Endothelial cell of umbilical vein (primary cell): Measurements from ENCODE around the gene CCR4. TPM values are rescaled to one million over a fixed set of nuclear protein-coding genes. Genes with fewer than 3 reads are reported as not detected.

Source experiments
- BruUV-seq: library from RNA; stranded (reverse); fragments of 400-500 nt; replicated peaks from 2 replicates; lab custom pipeline; 2021; lab: Mats Ljungman, UMichigan
- CTCF ChIA-PET: fragments of 300-600, 350-600 bp; sonication (Branson Sonifier 250); formaldehyde crosslinking; loops from one replicate; lab custom pipeline; 2021; ENCODE audit warnings: antibody characterized with exemption, inconsistent platforms; lab: Charles Lee
- POLR2A ChIA-PET: fragments of 300-600, 350-600 bp; sonication (Branson Sonifier 250); formaldehyde crosslinking; loops from one replicate; lab custom pipeline; 2021; ENCODE audit warnings: antibody characterized with exemption, inconsistent platforms; lab: Charles Lee
- DNase-seq: peaks from one replicate; pipeline ENCODE4 v3.0.0-alpha.2; 2011; ENCODE audit warnings: low read depth, low spot score
- FAIRE-seq: peaks from 2 replicates; lab custom pipeline; 2011; peaks lifted over from hg19 to GRCh38; lab: Jason Lieb, UNC
- H2AFZ ChIP-seq: 2 replicates; pipeline ENCODE4 v1.6.0; 2012; ENCODE audit warnings: low read depth, low read length, control low read depth, inconsistent platforms
- H3K27ac ChIP-seq: 2 replicates; pipeline ENCODE4 v1.5.1; 2011; ENCODE audit warnings: low read depth, mild to moderate bottlenecking, control low read depth, low read length, moderate library complexity; ENCODE audit not compliant: insufficient read depth
- H3K27me3 ChIP-seq, 2 experiments: 2 replicates each; pipeline versions ENCODE4 v1.6.0 to v1.6.1; 2011; ENCODE audit warnings: low read length in 2 of 2, mixed read lengths in 1 of 2; ENCODE audit not compliant: control insufficient read depth in 2 of 2, insufficient read depth in 2 of 2
- H3K36me3 ChIP-seq, 2 experiments: 2 replicates in 1 of 2; 3 replicates in 1 of 2; pipeline ENCODE4 v1.5.1; 2011; ENCODE audit warnings: low read length in 2 of 2, mild to moderate bottlenecking in 1 of 2, moderate library complexity in 1 of 2; ENCODE audit not compliant: control insufficient read depth in 2 of 2, insufficient read depth in 2 of 2; ENCODE audit errors: extremely low read depth in 1 of 2
- H3K4me1 ChIP-seq: 3 replicates; pipeline ENCODE4 v1.5.1; 2011; ENCODE audit warnings: mild to moderate bottlenecking, low read length; ENCODE audit not compliant: control insufficient read depth, insufficient read depth; ENCODE audit errors: extremely low read depth
- H3K4me2 ChIP-seq: 2 replicates; pipeline ENCODE4 v1.6.1; 2011; ENCODE audit warnings: low read length, control low read depth, mixed read lengths; ENCODE audit not compliant: insufficient read depth
- H3K4me3 ChIP-seq, 3 experiments: fragments of 200-600 bp in 1 of 3; sonication (generic), shearing (Covaris generic) in 1 of 3; replicated peaks in 1 of 3; 2 replicates each; pipeline ENCODE4 v1.5.1; 2011 to 2016; ENCODE audit warnings: control low read depth in 3 of 3, low read length in 3 of 3, mild to moderate bottlenecking in 2 of 3, inconsistent platforms in 1 of 3, low read depth in 1 of 3, moderate library complexity in 1 of 3; ENCODE audit not compliant: insufficient read depth in 1 of 3
- H3K79me2 ChIP-seq: 2 replicates; pipeline ENCODE4 v1.6.0; 2012; ENCODE audit warnings: low read length, inconsistent platforms; ENCODE audit not compliant: control insufficient read depth, insufficient read depth
- H3K9ac ChIP-seq: replicated peaks from 2 replicates; pipeline ENCODE3; 2011; ENCODE audit warnings: low read length, control low read depth; ENCODE audit not compliant: insufficient read depth; ENCODE audit errors: extremely low read depth
- H3K9me1 ChIP-seq: replicated peaks from 3 replicates; pipeline ENCODE4 v1.6.0; 2011; ENCODE audit warnings: mild to moderate bottlenecking, low read length; ENCODE audit not compliant: control insufficient read depth, insufficient read depth; ENCODE audit errors: extremely low read depth
- H3K9me3 ChIP-seq: replicated peaks from 2 replicates; pipeline ENCODE4 v1.5.1; 2012; ENCODE audit warnings: low read length, inconsistent platforms; ENCODE audit not compliant: control insufficient read depth, insufficient read depth
- H4K20me1 ChIP-seq: replicated peaks from 2 replicates; pipeline ENCODE3; 2011; ENCODE audit warnings: mild to moderate bottlenecking, low read length; ENCODE audit not compliant: control insufficient read depth, insufficient read depth; ENCODE audit errors: extremely low read depth
- CTCF ChIP-seq, 2 donors: IDR thresholded peaks; 1 replicate in 1 of 2; 2 replicates in 1 of 2; pipeline ENCODE4 v1.5.1; 2011; ENCODE audit warnings: low read length in 2 of 2, mild to moderate bottlenecking in 2 of 2, moderate library complexity in 2 of 2, control low read depth in 1 of 2, inconsistent platforms in 1 of 2, low read depth in 1 of 2; ENCODE audit not compliant: insufficient read depth in 1 of 2; ENCODE audit errors: extremely low read depth in 1 of 2
- EZH2 ChIP-seq: IDR thresholded peaks from 2 replicates; pipeline ENCODE4 v1.6.1; 2012; ENCODE audit warnings: borderline replicate concordance, low read depth, mild to moderate bottlenecking, moderate library complexity, low read length, inconsistent platforms; ENCODE audit not compliant: severe bottlenecking
- FOS ChIP-seq: IDR thresholded peaks from 2 replicates; pipeline ENCODE4 v1.6.1; 2011; ENCODE audit warnings: mild to moderate bottlenecking, low read length, moderate library complexity, borderline replicate concordance; ENCODE audit not compliant: insufficient read depth
- GATA2 ChIP-seq: IDR thresholded peaks from 2 replicates; pipeline ENCODE4 v1.7.0; 2011; ENCODE audit warnings: low read depth, mild to moderate bottlenecking, moderate library complexity, mixed read lengths, low read length; ENCODE audit not compliant: insufficient read length, insufficient read depth
- JUN ChIP-seq: IDR thresholded peaks from 2 replicates; pipeline ENCODE4 v1.6.1; 2011; ENCODE audit warnings: borderline replicate concordance, low read depth; ENCODE audit not compliant: insufficient read length, insufficient read depth
- MAX ChIP-seq: IDR thresholded peaks from 2 replicates; pipeline ENCODE4 v1.6.1; 2011; ENCODE audit not compliant: insufficient read depth, insufficient read length
- POLR2AphosphoS5 ChIP-seq: IDR thresholded peaks from 2 replicates; pipeline ENCODE4 v1.6.1; 2012; ENCODE audit warnings: low read depth, mild to moderate bottlenecking, control low read depth, low read length, moderate library complexity; ENCODE audit not compliant: insufficient read depth
- dilution Hi-C: fragments of 300-500 bp; cut with MboI; formaldehyde crosslinking; loops from one replicate; pipeline ENCODE4 v1.15.0; 2019; ENCODE audit warnings: low sequenced_read_pairs; ENCODE audit not compliant: extremely low pct_ligation_motif_present
- intact Hi-C: fragments of 100-400 bp; cut with micrococcal nuclease; formaldehyde crosslinking; loops from one replicate; pipeline ENCODE4 v1.10.0; 2022
- polyA plus RNA-seq, 4 experiments: library from polyadenylated mRNA; depleted of rRNA in 3 of 4; stranded (reverse) in 3 of 4; unstranded in 1 of 4; fragments of >200 nt; gene quantifications; 2 replicates each; pipeline versions ENCODE4 v1.2.1 to v1.2.3, GENCODE V29; 2011 to 2012; ENCODE audit warnings: missing spikeins in 1 of 4
- total RNA-seq: library from RNA; stranded (reverse); gene quantifications from 2 replicates; pipeline ENCODE4 v1.2.3, GENCODE V29; 2021

Gene CCR4
- total and polyA plus RNA-seq, 2 donors (not counting 3 experiments of a cell fraction or from before 2014, with no cell fraction given) = not detected

- FAIRE-seq (no peak), DNase-seq (no peak)
- TF ChIP-seq CTCF (IDR thresholded peaks at IDR 0.05; ENCODE audit: extremely low read depth in 1 of 2, insufficient read depth in 1 of 2, low read depth in 1 of 2, low read length in 2 of 2) (no peak), POLR2AphosphoS5 (no peak), FOS (no peak), EZH2 (no peak), JUN (no peak), GATA2 (no peak), MAX (no peak)
- POLR2A ChIA-PET = no interaction called here
- Histone ChIP-seq H3K4me2 (no peak overlapping the region), H3K4me1 (no peaks in the 10 kb centered on the region), H3K27me3 (peaks cover 0 to 3% of the 10 kb centered on the region in 2 experiments), H4K20me1 (no peaks in the 10 kb centered on the region), H3K9me3 (no peaks in the 10 kb centered on the region), H3K79me2 (no peaks in the 10 kb centered on the region), H3K27ac (no peak overlapping the region), H3K4me3 (no peak overlapping the region), H3K36me3 (no peaks in the 10 kb centered on the region), H2AFZ (no peak overlapping the region), H3K9ac (no peak overlapping the region), H3K9me1 (no peaks in the 10 kb centered on the region)
- CTCF ChIA-PET = no interaction called here
- intact Hi-C loops (no loop called here), dilution Hi-C loops (no loop called here)
- BruUV-seq = no TSS peak
Measured at GRCh38 chr3:32958509-32958908, 7.1 kb downstream of the CCR4 start.
